ENCODE measurements around the gene TFEB.

GRCh38 chr6:41778895-41779294 lies 43.5 kb upstream of the TFEB start:
- TF ChIP-seq POLR2A (IDR thresholded peaks at IDR 0.05) (no peak), CTCF (IDR thresholded peaks at IDR 0.05 in 8 of 11, conservative IDR thresholded peaks at IDR 0.05 in 3 of 11) (no peak)

Measured in spleen (tissue), 7 donors.